IPS DF 4.7 (cell line): Measurements from ENCODE around the gene SPEN.

Source experiments
- DNase-seq: peaks from one replicate; pipeline ENCODE4 v3.0.0-alpha.2; 2013; ENCODE audit warnings: low spot score; ENCODE audit errors: extremely low read depth

Gene SPEN

GRCh38 chr1:15947382-15948090 is 100.0 kb downstream of the SPEN start:
- DNase-seq, result no peak

- no peak for DNase-seq
Measured at GRCh38 chr1:15948091-15948591, 100.6 kb downstream of the SPEN start.

GRCh38 chr1:15948595-15949452 is 101.3 kb downstream of the SPEN start:
- DNase-seq, result no peak

- no peak for DNase-seq
Measured at GRCh38 chr1:15949453-15950245, 102.1 kb downstream of the SPEN start.

- no peak for DNase-seq
Measured at GRCh38 chr1:15950302-15950701, 102.8 kb downstream of the SPEN start.

GRCh38 chr1:15950763-15951295 is 103.3 kb downstream of the SPEN start:
- DNase-seq, result no peak

- DNase-seq, result no peak
Measured at GRCh38 chr1:15951341-15952153, 104.0 kb downstream of the SPEN start.

GRCh38 chr1:15952317-15953258 is 105.1 kb downstream of the SPEN start:
- no peak for DNase-seq

GRCh38 chr1:15953294-15953771 is 105.8 kb downstream of the SPEN start:
- no peak for DNase-seq

- no peak for DNase-seq
Measured at GRCh38 chr1:15953791-15954241, 106.3 kb downstream of the SPEN start.

GRCh38 chr1:15954316-15954715 is 106.8 kb downstream of the SPEN start:
- DNase-seq, result no peak

GRCh38 chr1:15955552-15955951 is 108.0 kb downstream of the SPEN start:
- no peak for DNase-seq

GRCh38 chr1:15956150-15956549 is 108.6 kb downstream of the SPEN start:
- DNase-seq, result no peak

GRCh38 chr1:15957221-15958095 is 110.0 kb downstream of the SPEN start:
- DNase-seq, result no peak

- no peak for DNase-seq
Measured at GRCh38 chr1:15958111-15958510, 110.6 kb downstream of the SPEN start.

GRCh38 chr1:15958793-15959192 is 111.3 kb downstream of the SPEN start:
- DNase-seq, result no peak

- no peak for DNase-seq
Measured at GRCh38 chr1:15959424-15959823, 111.9 kb downstream of the SPEN start.

- DNase-seq, result no peak
Measured at GRCh38 chr1:15959827-15960446, 112.4 kb downstream of the SPEN start.
